Smooth muscle cell (in vitro differentiated cells): ENCODE data around the gene IKBKE. TPM values are rescaled to one million over a fixed set of nuclear protein-coding genes. Genes with fewer than 3 reads are reported as not detected.
A peak's percentile ranks its signal among the peaks of the same experiment; 100 is the strongest.

Experiments
- DNase-seq: peaks from one replicate; lab custom pipeline; 2025; ENCODE audit not compliant: unreplicated experiment; lab: John Stamatoyannopoulos, UW
- H2AFZ ChIP-seq: fragments of 200-600 bp; sonication (generic); 2 replicates; pipeline ENCODE4 v1.6.0; 2016; ENCODE audit warnings: antibody characterized with exemption, low read depth, mild to moderate bottlenecking
- H3F3A ChIP-seq: fragments of 200-600 bp; sonication (generic); 2 replicates; pipeline ENCODE4 v1.6.0; 2017; ENCODE audit warnings: antibody characterized with exemption, low read depth
- H3K27ac ChIP-seq: fragments of 200-600 bp; sonication (generic); 2 replicates; pipeline ENCODE4 v1.5.1; 2016; ENCODE audit warnings: low read depth, mild to moderate bottlenecking
- H3K27me3 ChIP-seq: fragments of 200-600 bp; sonication (generic); 2 replicates; pipeline ENCODE4 v1.6.1; 2016; ENCODE audit warnings: low read depth, mild to moderate bottlenecking
- H3K36me3 ChIP-seq: fragments of 200-600 bp; sonication (generic); 2 replicates; pipeline ENCODE4 v1.5.1; 2016; ENCODE audit warnings: low read depth
- H3K4me1 ChIP-seq: fragments of 200-600 bp; sonication (generic); 2 replicates; pipeline ENCODE4 v1.5.1; 2016; ENCODE audit warnings: low read depth
- H3K4me2 ChIP-seq: fragments of 200-600 bp; sonication (generic); 2 replicates; pipeline ENCODE4 v1.6.0; 2016; ENCODE audit warnings: mild to moderate bottlenecking
- H3K4me3 ChIP-seq: fragments of 200-600 bp; sonication (generic); 2 replicates; pipeline ENCODE4 v1.5.1; 2016; ENCODE audit warnings: mild to moderate bottlenecking
- H3K79me2 ChIP-seq: fragments of 200-600 bp; sonication (generic); 2 replicates; pipeline ENCODE4 v1.6.0; 2016; ENCODE audit warnings: low read depth, mild to moderate bottlenecking
- H3K9ac ChIP-seq: fragments of 200-600 bp; sonication (generic); 2 replicates; pipeline ENCODE4 v1.6.0; 2016; ENCODE audit warnings: low read depth
- H3K9me3 ChIP-seq: fragments of 200-600 bp; sonication (generic); replicated peaks from 2 replicates; pipeline ENCODE4 v1.5.1; 2016; ENCODE audit warnings: low read depth
- H4K20me1 ChIP-seq: fragments of 200-600 bp; sonication (generic); 2 replicates; pipeline ENCODE4 v1.6.0; 2016; ENCODE audit warnings: low read depth
- CTCF ChIP-seq: fragments of 200-600 bp; sonication (generic); IDR thresholded peaks from 2 replicates; pipeline ENCODE4 v1.5.1; 2017; ENCODE audit warnings: borderline replicate concordance, mild to moderate bottlenecking, antibody characterized with exemption; ENCODE audit not compliant: insufficient read depth, poor library complexity, severe bottlenecking
- WGBS: methylation state at CpG from one replicate; pipeline ENCODE4 v1.1.7; 2016; ENCODE audit warnings: low lambda C conversion rate; 5-methylcytosine and 5-hydroxymethylcytosine counted together
- polyA plus RNA-seq: library from polyadenylated mRNA; unstranded; fragments of >200 nt; fragmentation: Nextera tagmentation; extraction: Ambion mirVana; gene quantifications from 2 replicates; pipeline ENCODE4 v1.2.1, GENCODE V29; 2016
- total RNA-seq: library from RNA; depleted of rRNA; stranded (reverse); fragments of >200 nt; gene quantifications from 2 replicates; pipeline ENCODE4 v1.2.3, GENCODE V29; 2014

Gene IKBKE
- total and polyA plus RNA-seq, 2 experiments from 2014 or later = 4.0 to 9.7 TPM

GRCh38 chr1:206451134-206451686 is 19.1 kb upstream of the IKBKE start:
- H3F3A ChIP-seq = no peaks in the 10 kb centered on the region
- TF ChIP-seq CTCF = no peak
- H2AFZ ChIP-seq = no peak overlapping the region
- no peak overlapping the region for H3K9ac ChIP-seq
- no peaks in the 10 kb centered on the region for H3K79me2 ChIP-seq
- peaks cover 22% of the 10 kb centered on the region for H3K4me1 ChIP-seq
- no peaks in the 10 kb centered on the region for H3K36me3 ChIP-seq
- H3K27ac ChIP-seq = no peak overlapping the region
- no peak overlapping the region for H3K4me2 ChIP-seq
- 51% methylated on average over 9 of the region's 9 CpGs for WGBS
- DNase-seq = no peak
- no peaks in the 10 kb centered on the region for H3K27me3 ChIP-seq
- H4K20me1 ChIP-seq = no peaks in the 10 kb centered on the region
- H3K4me3 ChIP-seq = no peak overlapping the region
- no peaks in the 10 kb centered on the region for H3K9me3 ChIP-seq

GRCh38 chr1:206453111-206453510 is 17.2 kb upstream of the IKBKE start:
- H4K20me1 ChIP-seq = no peaks in the 10 kb centered on the region
- peaks cover 23% of the 10 kb centered on the region for H3K4me1 ChIP-seq
- H2AFZ ChIP-seq = no peak overlapping the region
- no peak overlapping the region for H3K4me2 ChIP-seq
- no peaks in the 10 kb centered on the region for H3K27me3 ChIP-seq
- no peak for TF ChIP-seq CTCF
- H3K4me3 ChIP-seq = no peak overlapping the region
- WGBS = 98% methylated on average over 13 of the region's 13 CpGs
- no peak overlapping the region for H3K9ac ChIP-seq
- H3K36me3 ChIP-seq = no peaks in the 10 kb centered on the region
- no peaks in the 10 kb centered on the region for H3K79me2 ChIP-seq
- H3F3A ChIP-seq = no peaks in the 10 kb centered on the region
- no peaks in the 10 kb centered on the region for H3K9me3 ChIP-seq
- no peak overlapping the region for H3K27ac ChIP-seq
- no peak for DNase-seq

GRCh38 chr1:206455289-206455665 is 15.0 kb upstream of the IKBKE start:
- no peak for TF ChIP-seq CTCF
- Histone ChIP-seq H3K9me3 (no peaks in the 10 kb centered on the region), H3K4me3 (no peak overlapping the region), H3K27ac (peak overlapping the region; percentile 27), H3K4me1 (peaks cover 23% of the 10 kb centered on the region), H3K4me2 (peak overlapping the region; percentile 35), H4K20me1 (no peaks in the 10 kb centered on the region), H3F3A (no peaks in the 10 kb centered on the region), H2AFZ (no peak overlapping the region), H3K36me3 (no peaks in the 10 kb centered on the region), H3K9ac (no peak overlapping the region), H3K79me2 (no peaks in the 10 kb centered on the region), H3K27me3 (no peaks in the 10 kb centered on the region)
- 85% methylated on average over 3 of the region's 3 CpGs for WGBS
- no peak for DNase-seq

- H3K4me2 ChIP-seq = peak overlapping the region; percentile 35
- H3K9me3 ChIP-seq = no peaks in the 10 kb centered on the region
- no peak overlapping the region for H3K4me3 ChIP-seq
- H3K27ac ChIP-seq = peak overlapping the region; percentile 44
- no peaks in the 10 kb centered on the region for H3K36me3 ChIP-seq
- peak; percentile 16 for DNase-seq
- H3K79me2 ChIP-seq = no peaks in the 10 kb centered on the region
- H3F3A ChIP-seq = no peaks in the 10 kb centered on the region
- H3K27me3 ChIP-seq = no peaks in the 10 kb centered on the region
- H3K4me1 ChIP-seq = peaks cover 23% of the 10 kb centered on the region
- 14% methylated on average over 12 of the region's 12 CpGs for WGBS
- no peak overlapping the region for H3K9ac ChIP-seq
- TF ChIP-seq CTCF = no peak
- no peaks in the 10 kb centered on the region for H4K20me1 ChIP-seq
- no peak overlapping the region for H2AFZ ChIP-seq
Measured at GRCh38 chr1:206455666-206456344, 14.5 kb upstream of the IKBKE start.
